ENCODE measurements around the gene TNP1.

Gene TNP1

DNA sequence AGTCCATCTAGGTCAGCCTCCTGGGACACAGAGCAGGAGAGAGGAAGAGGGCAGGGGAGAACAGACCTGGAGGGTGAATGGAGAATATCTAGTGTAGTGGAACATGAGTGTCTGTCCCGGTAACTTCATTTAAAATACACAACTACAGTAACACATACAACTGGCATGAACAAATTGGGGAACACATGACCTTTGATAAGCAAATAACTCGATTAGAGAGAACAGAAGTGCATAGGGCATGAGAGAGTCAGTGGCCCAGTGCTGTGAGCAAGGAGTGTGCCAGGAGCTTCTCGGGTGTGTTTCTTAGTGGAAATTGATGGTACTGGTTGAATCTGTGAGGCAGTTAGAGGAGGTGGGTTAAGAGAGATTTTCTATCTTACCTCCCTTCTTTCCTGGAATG is 40.8 kb downstream of the TNP1 start:
- ATAC-seq, result no peak
- no peak for TF ChIP-seq TOX (CRISPR knock-in tag; IDR thresholded peaks at IDR 0.05; ENCODE audit: borderline replicate concordance)
- TF ChIP-seq ISL1 (CRISPR knock-in tag; IDR thresholded peaks at IDR 0.05), result no peak
- TF ChIP-seq ZFP30 (CRISPR knock-in tag; IDR thresholded peaks at IDR 0.05), result no peak
- TF ChIP-seq ZNF8 (CRISPR knock-in tag; IDR thresholded peaks at IDR 0.05), result no peak
- no peak for TF ChIP-seq BACH2 (CRISPR knock-in tag; IDR thresholded peaks at IDR 0.05; ENCODE audit: borderline replicate concordance)

DNA sequence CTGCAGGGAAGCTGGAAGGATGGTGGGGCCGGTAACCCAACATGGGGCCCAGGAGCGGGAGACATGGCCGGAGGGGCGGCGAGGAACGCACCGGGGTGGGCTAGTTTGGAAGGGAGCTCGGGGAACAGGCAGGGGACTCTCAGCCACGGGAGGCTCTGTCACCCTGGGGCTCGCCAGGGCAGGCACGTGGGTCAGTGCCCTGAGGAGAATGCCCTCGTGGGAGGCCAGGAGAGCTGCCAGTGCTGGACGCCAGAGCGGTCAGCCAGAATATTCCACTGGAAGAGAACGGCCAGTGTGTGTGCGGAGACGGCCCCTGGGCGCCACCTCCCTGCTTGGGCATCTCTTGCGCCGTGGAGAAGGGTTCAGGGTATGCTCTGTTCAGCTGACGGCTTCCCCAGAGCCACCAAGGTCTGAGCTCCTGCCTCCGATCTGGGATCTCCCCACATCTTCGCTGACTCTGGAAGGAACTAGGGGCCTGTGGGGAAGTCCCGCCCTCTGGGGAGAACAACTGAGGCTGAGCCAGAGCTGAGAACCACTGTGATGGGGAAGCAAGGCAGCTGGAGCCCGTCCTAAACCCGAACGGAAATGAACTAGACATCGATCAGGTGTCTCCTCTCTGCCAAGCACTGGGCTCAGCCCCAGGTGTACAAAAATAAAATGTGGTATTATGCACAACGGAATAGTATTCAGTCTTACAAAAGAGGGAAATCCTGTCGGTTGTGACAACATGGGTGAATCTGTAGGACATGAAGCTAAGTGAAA is 49.3 kb downstream of the TNP1 start:
- TF ChIP-seq TCF4 (CRISPR knock-in tag; IDR thresholded peaks at IDR 0.05; ENCODE audit: borderline replicate concordance), result no peak
- no peak for TF ChIP-seq ESRRG (CRISPR knock-in tag; IDR thresholded peaks at IDR 0.05)
- TF ChIP-seq, protein P1, sequence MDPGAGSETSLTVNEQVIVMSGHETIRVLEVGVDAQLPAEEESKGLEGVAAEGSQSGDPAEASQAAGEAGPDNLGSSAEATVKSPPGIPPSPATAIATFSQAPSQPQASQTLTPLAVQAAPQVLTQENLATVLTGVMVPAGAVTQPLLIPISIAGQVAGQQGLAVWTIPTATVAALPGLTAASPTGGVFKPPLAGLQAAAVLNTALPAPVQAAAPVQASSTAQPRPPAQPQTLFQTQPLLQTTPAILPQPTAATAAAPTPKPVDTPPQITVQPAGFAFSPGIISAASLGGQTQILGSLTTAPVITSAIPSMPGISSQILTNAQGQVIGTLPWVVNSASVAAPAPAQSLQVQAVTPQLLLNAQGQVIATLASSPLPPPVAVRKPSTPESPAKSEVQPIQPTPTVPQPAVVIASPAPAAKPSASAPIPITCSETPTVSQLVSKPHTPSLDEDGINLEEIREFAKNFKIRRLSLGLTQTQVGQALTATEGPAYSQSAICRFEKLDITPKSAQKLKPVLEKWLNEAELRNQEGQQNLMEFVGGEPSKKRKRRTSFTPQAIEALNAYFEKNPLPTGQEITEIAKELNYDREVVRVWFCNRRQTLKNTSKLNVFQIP (CRISPR knock-in tag; IDR thresholded peaks at IDR 0.05; ENCODE audit: borderline replicate concordance, low read depth), result no peak
- no peak for TF ChIP-seq ZNF565 (CRISPR knock-in tag; conservative IDR thresholded peaks at IDR 0.05; ENCODE audit: low read depth)
- no peak for TF ChIP-seq SNAI2 (CRISPR knock-in tag; IDR thresholded peaks at IDR 0.05)
- TF ChIP-seq, protein P2, sequence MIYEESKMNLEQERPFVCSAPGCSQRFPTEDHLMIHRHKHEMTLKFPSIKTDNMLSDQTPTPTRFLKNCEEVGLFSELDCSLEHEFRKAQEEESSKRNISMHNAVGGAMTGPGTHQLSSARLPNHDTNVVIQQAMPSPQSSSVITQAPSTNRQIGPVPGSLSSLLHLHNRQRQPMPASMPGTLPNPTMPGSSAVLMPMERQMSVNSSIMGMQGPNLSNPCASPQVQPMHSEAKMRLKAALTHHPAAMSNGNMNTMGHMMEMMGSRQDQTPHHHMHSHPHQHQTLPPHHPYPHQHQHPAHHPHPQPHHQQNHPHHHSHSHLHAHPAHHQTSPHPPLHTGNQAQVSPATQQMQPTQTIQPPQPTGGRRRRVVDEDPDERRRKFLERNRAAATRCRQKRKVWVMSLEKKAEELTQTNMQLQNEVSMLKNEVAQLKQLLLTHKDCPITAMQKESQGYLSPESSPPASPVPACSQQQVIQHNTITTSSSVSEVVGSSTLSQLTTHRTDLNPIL (CRISPR knock-in tag; IDR thresholded peaks at IDR 0.05; ENCODE audit: low read depth), result no peak
- TF ChIP-seq, protein P3, sequence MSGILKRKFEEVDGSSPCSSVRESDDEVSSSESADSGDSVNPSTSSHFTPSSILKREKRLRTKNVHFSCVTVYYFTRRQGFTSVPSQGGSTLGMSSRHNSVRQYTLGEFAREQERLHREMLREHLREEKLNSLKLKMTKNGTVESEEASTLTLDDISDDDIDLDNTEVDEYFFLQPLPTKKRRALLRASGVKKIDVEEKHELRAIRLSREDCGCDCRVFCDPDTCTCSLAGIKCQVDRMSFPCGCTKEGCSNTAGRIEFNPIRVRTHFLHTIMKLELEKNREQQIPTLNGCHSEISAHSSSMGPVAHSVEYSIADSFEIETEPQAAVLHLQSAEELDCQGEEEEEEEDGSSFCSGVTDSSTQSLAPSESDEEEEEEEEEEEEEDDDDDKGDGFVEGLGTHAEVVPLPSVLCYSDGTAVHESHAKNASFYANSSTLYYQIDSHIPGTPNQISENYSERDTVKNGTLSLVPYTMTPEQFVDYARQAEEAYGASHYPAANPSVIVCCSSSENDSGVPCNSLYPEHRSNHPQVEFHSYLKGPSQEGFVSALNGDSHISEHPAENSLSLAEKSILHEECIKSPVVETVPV (CRISPR knock-in tag; IDR thresholded peaks at IDR 0.05), result no peak
- TF ChIP-seq, protein P4, sequence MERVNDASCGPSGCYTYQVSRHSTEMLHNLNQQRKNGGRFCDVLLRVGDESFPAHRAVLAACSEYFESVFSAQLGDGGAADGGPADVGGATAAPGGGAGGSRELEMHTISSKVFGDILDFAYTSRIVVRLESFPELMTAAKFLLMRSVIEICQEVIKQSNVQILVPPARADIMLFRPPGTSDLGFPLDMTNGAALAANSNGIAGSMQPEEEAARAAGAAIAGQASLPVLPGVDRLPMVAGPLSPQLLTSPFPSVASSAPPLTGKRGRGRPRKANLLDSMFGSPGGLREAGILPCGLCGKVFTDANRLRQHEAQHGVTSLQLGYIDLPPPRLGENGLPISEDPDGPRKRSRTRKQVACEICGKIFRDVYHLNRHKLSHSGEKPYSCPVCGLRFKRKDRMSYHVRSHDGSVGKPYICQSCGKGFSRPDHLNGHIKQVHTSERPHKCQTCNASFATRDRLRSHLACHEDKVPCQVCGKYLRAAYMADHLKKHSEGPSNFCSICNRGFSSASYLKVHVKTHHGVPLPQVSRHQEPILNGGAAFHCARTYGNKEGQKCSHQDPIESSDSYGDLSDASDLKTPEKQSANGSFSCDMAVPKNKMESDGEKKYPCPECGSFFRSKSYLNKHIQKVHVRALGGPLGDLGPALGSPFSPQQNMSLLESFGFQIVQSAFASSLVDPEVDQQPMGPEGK (CRISPR knock-in tag; IDR thresholded peaks at IDR 0.05; ENCODE audit: borderline replicate concordance), result no peak
- no peak for TF ChIP-seq ISL1 (CRISPR knock-in tag; IDR thresholded peaks at IDR 0.05)
- no peak for TF ChIP-seq BACH2 (CRISPR knock-in tag; IDR thresholded peaks at IDR 0.05; ENCODE audit: borderline replicate concordance)
- no peak for TF ChIP-seq RARB (CRISPR knock-in tag; IDR thresholded peaks at IDR 0.05)
- no peak for TF ChIP-seq TOX (CRISPR knock-in tag; IDR thresholded peaks at IDR 0.05; ENCODE audit: borderline replicate concordance)
- TF ChIP-seq ZNF8 (CRISPR knock-in tag; IDR thresholded peaks at IDR 0.05), result no peak
- TF ChIP-seq ZFP30 (CRISPR knock-in tag; IDR thresholded peaks at IDR 0.05), result no peak
- no peak for TF ChIP-seq OSR1 (CRISPR knock-in tag; IDR thresholded peaks at IDR 0.05)
- no peak for TF ChIP-seq ARNTL (CRISPR knock-in tag; IDR thresholded peaks at IDR 0.05; ENCODE audit: borderline replicate concordance, low read depth)
- TF ChIP-seq, protein P5, sequence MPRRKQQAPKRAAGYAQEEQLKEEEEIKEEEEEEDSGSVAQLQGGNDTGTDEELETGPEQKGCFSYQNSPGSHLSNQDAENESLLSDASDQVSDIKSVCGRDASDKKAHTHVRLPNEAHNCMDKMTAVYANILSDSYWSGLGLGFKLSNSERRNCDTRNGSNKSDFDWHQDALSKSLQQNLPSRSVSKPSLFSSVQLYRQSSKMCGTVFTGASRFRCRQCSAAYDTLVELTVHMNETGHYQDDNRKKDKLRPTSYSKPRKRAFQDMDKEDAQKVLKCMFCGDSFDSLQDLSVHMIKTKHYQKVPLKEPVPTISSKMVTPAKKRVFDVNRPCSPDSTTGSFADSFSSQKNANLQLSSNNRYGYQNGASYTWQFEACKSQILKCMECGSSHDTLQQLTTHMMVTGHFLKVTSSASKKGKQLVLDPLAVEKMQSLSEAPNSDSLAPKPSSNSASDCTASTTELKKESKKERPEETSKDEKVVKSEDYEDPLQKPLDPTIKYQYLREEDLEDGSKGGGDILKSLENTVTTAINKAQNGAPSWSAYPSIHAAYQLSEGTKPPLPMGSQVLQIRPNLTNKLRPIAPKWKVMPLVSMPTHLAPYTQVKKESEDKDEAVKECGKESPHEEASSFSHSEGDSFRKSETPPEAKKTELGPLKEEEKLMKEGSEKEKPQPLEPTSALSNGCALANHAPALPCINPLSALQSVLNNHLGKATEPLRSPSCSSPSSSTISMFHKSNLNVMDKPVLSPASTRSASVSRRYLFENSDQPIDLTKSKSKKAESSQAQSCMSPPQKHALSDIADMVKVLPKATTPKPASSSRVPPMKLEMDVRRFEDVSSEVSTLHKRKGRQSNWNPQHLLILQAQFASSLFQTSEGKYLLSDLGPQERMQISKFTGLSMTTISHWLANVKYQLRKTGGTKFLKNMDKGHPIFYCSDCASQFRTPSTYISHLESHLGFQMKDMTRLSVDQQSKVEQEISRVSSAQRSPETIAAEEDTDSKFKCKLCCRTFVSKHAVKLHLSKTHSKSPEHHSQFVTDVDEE (CRISPR knock-in tag; IDR thresholded peaks at IDR 0.05), result no peak
- no peak for TF ChIP-seq PPARA (CRISPR knock-in tag; IDR thresholded peaks at IDR 0.05; ENCODE audit: borderline replicate concordance)
- no peak for TF ChIP-seq CSDC2 (CRISPR knock-in tag; IDR thresholded peaks at IDR 0.05)
- TF ChIP-seq ZFP3 (CRISPR knock-in tag; IDR thresholded peaks at IDR 0.05), result no peak
- no peak for ATAC-seq

Measured in SK-N-SH treated with all-trans-retinoic acid at 6 μM for 48 hours (cell line).